ENCODE data around the gene SLC25A12.

SLC25A12 gene

GRCh38 chr2:171822525-171823322 lies 71.3 kb downstream of the SLC25A12 start:
- Histone ChIP-seq H3K27ac (no peak overlapping the region), H3K9me3 (ENCODE audit: severe bottlenecking) (no peaks in the 10 kb centered on the region), H3K4me3 (ENCODE audit: low read depth, low read length) (no peak overlapping the region), H3K27me3 (ENCODE audit: insufficient read depth, low read depth, severe bottlenecking) (no peaks in the 10 kb centered on the region), H3K36me3 (peaks cover 4% of the 10 kb centered on the region; the same call in 1 of the 2 replicates)
- no peak for DNase-seq
- no peak for TF ChIP-seq CTCF (IDR thresholded peaks at IDR 0.05; ENCODE audit: low read depth, low read length)

GRCh38 chr2:171819453-171819852 lies 74.6 kb downstream of the SLC25A12 start:
- Histone ChIP-seq H3K27ac (no peak overlapping the region), H3K27me3 (ENCODE audit: insufficient read depth, low read depth, severe bottlenecking) (no peaks in the 10 kb centered on the region), H3K36me3 (no peaks in the 10 kb centered on the region), H3K9me3 (ENCODE audit: severe bottlenecking) (no peaks in the 10 kb centered on the region), H3K4me3 (ENCODE audit: low read depth, low read length) (no peak overlapping the region)
- no peak for DNase-seq
- TF ChIP-seq CTCF (IDR thresholded peaks at IDR 0.05; ENCODE audit: low read depth, low read length): no peak

GRCh38 chr2:171814883-171815282 lies 79.2 kb downstream of the SLC25A12 start:
- Histone ChIP-seq H3K27ac (peak overlapping the region; percentile 84), H3K36me3 (no peaks in the 10 kb centered on the region), H3K27me3 (ENCODE audit: insufficient read depth, low read depth, severe bottlenecking) (no peaks in the 10 kb centered on the region), H3K4me3 (ENCODE audit: low read depth, low read length) (peak overlapping the region; percentile 16; the same call in 1 of the 2 replicates), H3K9me3 (ENCODE audit: severe bottlenecking) (no peaks in the 10 kb centered on the region)
- no peak for TF ChIP-seq CTCF (IDR thresholded peaks at IDR 0.05; ENCODE audit: low read depth, low read length)
- peak; percentile 50 for DNase-seq

GRCh38 chr2:171814174-171814573 lies 79.9 kb downstream of the SLC25A12 start:
- 0 out of 2 replicates have a peak, but pooled peaks cover 2% of the 10 kb centered on the region for H3K36me3 ChIP-seq

GRCh38 chr2:171813729-171814128 lies 80.3 kb downstream of the SLC25A12 start:
- no peak for TF ChIP-seq CTCF (IDR thresholded peaks at IDR 0.05; ENCODE audit: low read depth, low read length)
- Histone ChIP-seq H3K4me3 (ENCODE audit: low read depth, low read length) (no peak overlapping the region), H3K27ac (peak overlapping the region; percentile 84; the same call in 1 of the 2 replicates), H3K36me3 (0 out of 2 replicates have a peak, but pooled peaks cover 3% of the 10 kb centered on the region), H3K9me3 (ENCODE audit: severe bottlenecking) (no peaks in the 10 kb centered on the region), H3K27me3 (ENCODE audit: insufficient read depth, low read depth, severe bottlenecking) (no peaks in the 10 kb centered on the region)
- DNase-seq: no peak

More at GRCh38 chr2:171814174-171814573, 79.9 kb downstream of the SLC25A12 start:
- Histone ChIP-seq H3K27me3 (ENCODE audit: insufficient read depth, low read depth, severe bottlenecking) (no peaks in the 10 kb centered on the region), H3K27ac (peak overlapping the region; percentile 84), H3K9me3 (ENCODE audit: severe bottlenecking) (no peaks in the 10 kb centered on the region), H3K4me3 (ENCODE audit: low read depth, low read length) (no peak overlapping the region)
- TF ChIP-seq CTCF (IDR thresholded peaks at IDR 0.05; ENCODE audit: low read depth, low read length): no peak
- DNase-seq: no peak
